Measurements from ENCODE around the gene CCND3.
"Not testable (repeated sequence)": the region's sequence is repeated elsewhere in the genome, so short reads cannot be mapped to it uniquely, and the experiment has no call there.

The CCND3 gene

GRCh38 chr6:41943456-41943855, 1.8 kb upstream of the CCND3 start:
- no peak for DNase-seq

- not testable (repeated sequence) for DNase-seq
Measured at GRCh38 chr6:41942882-41943281, 1.3 kb upstream of the CCND3 start.

- DNase-seq = no peak
Measured at GRCh38 chr6:41942067-41942851, 651 bp upstream of the CCND3 start.

GRCh38 chr6:41940759-41941279, 789 bp downstream of the CCND3 start:
- no peak for DNase-seq

- no peak for DNase-seq
Measured at GRCh38 chr6:41939848-41940758, 1.5 kb downstream of the CCND3 start.

GRCh38 chr6:41939176-41939847, 2.3 kb downstream of the CCND3 start:
- DNase-seq = no peak

GRCh38 chr6:41938590-41939175, 2.9 kb downstream of the CCND3 start:
- DNase-seq = no peak

- no peak for DNase-seq
Measured at GRCh38 chr6:41937861-41938574, 3.6 kb downstream of the CCND3 start.

- DNase-seq = no peak
Measured at GRCh38 chr6:41937472-41937860, 4.1 kb downstream of the CCND3 start.

- peak; percentile 17 for DNase-seq
Measured at GRCh38 chr6:41936073-41936837, 5.4 kb downstream of the CCND3 start.

- no peak for DNase-seq
Measured at GRCh38 chr6:41935685-41936072, 5.9 kb downstream of the CCND3 start.

GRCh38 chr6:41935193-41935574, 6.4 kb downstream of the CCND3 start:
- DNase-seq = no peak

- no peak for DNase-seq
Measured at GRCh38 chr6:41934278-41935192, 7.1 kb downstream of the CCND3 start.

- no peak for DNase-seq
Measured at GRCh38 chr6:41932378-41932777, 9.2 kb downstream of the CCND3 start.

- no peak for DNase-seq
Measured at GRCh38 chr6:41931792-41932191, 9.8 kb downstream of the CCND3 start.

GRCh38 chr6:41929924-41930323, 11.7 kb downstream of the CCND3 start:
- DNase-seq = no peak

- DNase-seq = no peak
Measured at GRCh38 chr6:41927253-41927652, 14.4 kb downstream of the CCND3 start.

GRCh38 chr6:41922154-41922553, 19.5 kb downstream of the CCND3 start:
- DNase-seq = no peak

GRCh38 chr6:41921712-41921998, 20.0 kb downstream of the CCND3 start:
- no peak for DNase-seq

GRCh38 chr6:41920921-41921711, 20.5 kb downstream of the CCND3 start, which contains the start of the genes BYSL and MED20:
Gene BYSL, plus strand, starts transcription at chr6:41921499. Its CDS starts 64 bp downstream, at chr6:41921563.
Gene MED20, minus strand, starts transcription at chr6:41921139. Its CDS starts 121 bp downstream, at chr6:41921018.
- DNase-seq = peak; percentile 95
